ENCODE measurements around the gene HSPA2.

- TF ChIP-seq CTCF (IDR thresholded peaks at IDR 0.05; ENCODE audit: poor library complexity) (no peak), EZH2phosphoT487 (IDR thresholded peaks at IDR 0.05; ENCODE audit: low read depth, severe bottlenecking, unreplicated experiment) (no peak), EZH2 (IDR thresholded peaks at IDR 0.05; ENCODE audit: borderline replicate concordance) (no peak)
Measured at GRCh38 chr14:64518229-64518628, 22.3 kb upstream of the HSPA2 start.
